ENCODE data around the gene MLYCD.

DNA sequence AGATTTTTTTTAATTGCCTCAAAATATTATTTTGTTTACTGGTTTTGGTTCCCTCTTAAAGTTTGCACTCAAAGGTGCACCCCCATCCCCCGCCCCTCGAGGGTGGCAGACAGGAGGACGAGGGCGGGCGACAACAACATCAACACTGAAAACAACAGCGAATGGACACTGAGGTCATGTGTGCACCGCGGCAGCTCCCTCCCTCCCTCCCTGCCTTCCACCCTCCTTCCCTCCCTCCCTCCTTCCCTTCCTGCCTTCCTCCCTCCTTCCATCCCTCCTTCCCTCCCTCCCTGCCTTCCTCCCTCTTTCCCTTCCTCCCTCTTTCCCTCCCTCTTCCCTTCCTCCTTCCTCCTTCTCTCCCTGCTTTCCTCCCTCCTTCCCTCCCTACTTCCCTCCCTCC lies 52.6 kb downstream of the MLYCD start:
- TF ChIP-seq JUND (IDR thresholded peaks at IDR 0.05), result no peak
- TF ChIP-seq, protein P1, sequence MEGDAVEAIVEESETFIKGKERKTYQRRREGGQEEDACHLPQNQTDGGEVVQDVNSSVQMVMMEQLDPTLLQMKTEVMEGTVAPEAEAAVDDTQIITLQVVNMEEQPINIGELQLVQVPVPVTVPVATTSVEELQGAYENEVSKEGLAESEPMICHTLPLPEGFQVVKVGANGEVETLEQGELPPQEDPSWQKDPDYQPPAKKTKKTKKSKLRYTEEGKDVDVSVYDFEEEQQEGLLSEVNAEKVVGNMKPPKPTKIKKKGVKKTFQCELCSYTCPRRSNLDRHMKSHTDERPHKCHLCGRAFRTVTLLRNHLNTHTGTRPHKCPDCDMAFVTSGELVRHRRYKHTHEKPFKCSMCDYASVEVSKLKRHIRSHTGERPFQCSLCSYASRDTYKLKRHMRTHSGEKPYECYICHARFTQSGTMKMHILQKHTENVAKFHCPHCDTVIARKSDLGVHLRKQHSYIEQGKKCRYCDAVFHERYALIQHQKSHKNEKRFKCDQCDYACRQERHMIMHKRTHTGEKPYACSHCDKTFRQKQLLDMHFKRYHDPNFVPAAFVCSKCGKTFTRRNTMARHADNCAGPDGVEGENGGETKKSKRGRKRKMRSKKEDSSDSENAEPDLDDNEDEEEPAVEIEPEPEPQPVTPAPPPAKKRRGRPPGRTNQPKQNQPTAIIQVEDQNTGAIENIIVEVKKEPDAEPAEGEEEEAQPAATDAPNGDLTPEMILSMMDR (IDR thresholded peaks at IDR 0.05; ENCODE audit: low read depth, low read length, missing input control), result no peak
- TF ChIP-seq, protein P2, sequence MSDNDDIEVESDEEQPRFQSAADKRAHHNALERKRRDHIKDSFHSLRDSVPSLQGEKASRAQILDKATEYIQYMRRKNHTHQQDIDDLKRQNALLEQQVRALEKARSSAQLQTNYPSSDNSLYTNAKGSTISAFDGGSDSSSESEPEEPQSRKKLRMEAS (IDR thresholded peaks at IDR 0.05), result no peak
- no peak for TF ChIP-seq GABPA (IDR thresholded peaks at IDR 0.05 in 1 of 2, conservative IDR thresholded peaks at IDR 0.05 in 1 of 2)
- TF ChIP-seq, protein P3, sequence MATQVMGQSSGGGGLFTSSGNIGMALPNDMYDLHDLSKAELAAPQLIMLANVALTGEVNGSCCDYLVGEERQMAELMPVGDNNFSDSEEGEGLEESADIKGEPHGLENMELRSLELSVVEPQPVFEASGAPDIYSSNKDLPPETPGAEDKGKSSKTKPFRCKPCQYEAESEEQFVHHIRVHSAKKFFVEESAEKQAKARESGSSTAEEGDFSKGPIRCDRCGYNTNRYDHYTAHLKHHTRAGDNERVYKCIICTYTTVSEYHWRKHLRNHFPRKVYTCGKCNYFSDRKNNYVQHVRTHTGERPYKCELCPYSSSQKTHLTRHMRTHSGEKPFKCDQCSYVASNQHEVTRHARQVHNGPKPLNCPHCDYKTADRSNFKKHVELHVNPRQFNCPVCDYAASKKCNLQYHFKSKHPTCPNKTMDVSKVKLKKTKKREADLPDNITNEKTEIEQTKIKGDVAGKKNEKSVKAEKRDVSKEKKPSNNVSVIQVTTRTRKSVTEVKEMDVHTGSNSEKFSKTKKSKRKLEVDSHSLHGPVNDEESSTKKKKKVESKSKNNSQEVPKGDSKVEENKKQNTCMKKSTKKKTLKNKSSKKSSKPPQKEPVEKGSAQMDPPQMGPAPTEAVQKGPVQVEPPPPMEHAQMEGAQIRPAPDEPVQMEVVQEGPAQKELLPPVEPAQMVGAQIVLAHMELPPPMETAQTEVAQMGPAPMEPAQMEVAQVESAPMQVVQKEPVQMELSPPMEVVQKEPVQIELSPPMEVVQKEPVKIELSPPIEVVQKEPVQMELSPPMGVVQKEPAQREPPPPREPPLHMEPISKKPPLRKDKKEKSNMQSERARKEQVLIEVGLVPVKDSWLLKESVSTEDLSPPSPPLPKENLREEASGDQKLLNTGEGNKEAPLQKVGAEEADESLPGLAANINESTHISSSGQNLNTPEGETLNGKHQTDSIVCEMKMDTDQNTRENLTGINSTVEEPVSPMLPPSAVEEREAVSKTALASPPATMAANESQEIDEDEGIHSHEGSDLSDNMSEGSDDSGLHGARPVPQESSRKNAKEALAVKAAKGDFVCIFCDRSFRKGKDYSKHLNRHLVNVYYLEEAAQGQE (IDR thresholded peaks at IDR 0.05), result no peak
- no peak for TF ChIP-seq SP1 (IDR thresholded peaks at IDR 0.05)
- TF ChIP-seq HNF4A (conservative IDR thresholded peaks at IDR 0.05), result no peak
- TF ChIP-seq TAF1 (conservative IDR thresholded peaks at IDR 0.05), result no peak
- no peak for TF ChIP-seq FOXA1 (IDR thresholded peaks at IDR 0.05)
- no peak for TF ChIP-seq YY1 (IDR thresholded peaks at IDR 0.05)
- TF ChIP-seq, protein P4, sequence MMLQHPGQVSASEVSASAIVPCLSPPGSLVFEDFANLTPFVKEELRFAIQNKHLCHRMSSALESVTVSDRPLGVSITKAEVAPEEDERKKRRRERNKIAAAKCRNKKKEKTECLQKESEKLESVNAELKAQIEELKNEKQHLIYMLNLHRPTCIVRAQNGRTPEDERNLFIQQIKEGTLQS (IDR thresholded peaks at IDR 0.05), result no peak
- TF ChIP-seq, protein P5, sequence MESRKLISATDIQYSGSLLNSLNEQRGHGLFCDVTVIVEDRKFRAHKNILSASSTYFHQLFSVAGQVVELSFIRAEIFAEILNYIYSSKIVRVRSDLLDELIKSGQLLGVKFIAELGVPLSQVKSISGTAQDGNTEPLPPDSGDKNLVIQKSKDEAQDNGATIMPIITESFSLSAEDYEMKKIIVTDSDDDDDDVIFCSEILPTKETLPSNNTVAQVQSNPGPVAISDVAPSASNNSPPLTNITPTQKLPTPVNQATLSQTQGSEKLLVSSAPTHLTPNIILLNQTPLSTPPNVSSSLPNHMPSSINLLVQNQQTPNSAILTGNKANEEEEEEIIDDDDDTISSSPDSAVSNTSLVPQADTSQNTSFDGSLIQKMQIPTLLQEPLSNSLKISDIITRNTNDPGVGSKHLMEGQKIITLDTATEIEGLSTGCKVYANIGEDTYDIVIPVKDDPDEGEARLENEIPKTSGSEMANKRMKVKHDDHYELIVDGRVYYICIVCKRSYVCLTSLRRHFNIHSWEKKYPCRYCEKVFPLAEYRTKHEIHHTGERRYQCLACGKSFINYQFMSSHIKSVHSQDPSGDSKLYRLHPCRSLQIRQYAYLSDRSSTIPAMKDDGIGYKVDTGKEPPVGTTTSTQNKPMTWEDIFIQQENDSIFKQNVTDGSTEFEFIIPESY (IDR thresholded peaks at IDR 0.05), result no peak
- TF ChIP-seq RAD21 (IDR thresholded peaks at IDR 0.05), result no peak
- no peak for TF ChIP-seq EGR1 (IDR thresholded peaks at IDR 0.05; ENCODE audit: low read depth in 2 of 2)

Measured in liver (tissue), 3 donors.